Liver (tissue), 9 donors: Measurements from ENCODE around the gene SLC1A2. TPM values are rescaled to one million over a fixed set of nuclear protein-coding genes. Genes with fewer than 3 reads are reported as not detected.

Experiments used
- DNase-seq: peaks from one replicate; pipeline ENCODE4 v3.0.0-alpha.2; 2017; ENCODE audit warnings: low spot score
- H3K27ac ChIP-seq, 2 donors: one replicate each; pipeline ENCODE4 v1.7.0; 2013; ENCODE audit warnings: inconsistent platforms in 2 of 2, low read length in 2 of 2, control low read depth in 1 of 2, low read depth in 1 of 2, mild to moderate bottlenecking in 1 of 2
- H3K27me3 ChIP-seq, 4 donors: one replicate each; pipeline versions ENCODE4 v1.6.1 to v1.7.0; 2013; ENCODE audit warnings: low read length in 3 of 4, inconsistent platforms in 1 of 4, mild to moderate bottlenecking in 1 of 4, moderate library complexity in 1 of 4; ENCODE audit not compliant: control insufficient read depth in 4 of 4, insufficient read depth in 4 of 4
- H3K36me3 ChIP-seq, 4 donors: one replicate each; pipeline versions ENCODE4 v1.6.1 to v1.7.0; 2013; ENCODE audit warnings: low read length in 3 of 4, mild to moderate bottlenecking in 3 of 4, low read depth in 1 of 4, moderate library complexity in 1 of 4; ENCODE audit not compliant: control insufficient read depth in 4 of 4, insufficient read depth in 3 of 4
- H3K4me1 ChIP-seq, 4 donors: one replicate each; pipeline versions ENCODE4 v1.6.1 to v1.7.0; 2013; ENCODE audit warnings: low read length in 3 of 4, mild to moderate bottlenecking in 3 of 4, moderate library complexity in 1 of 4; ENCODE audit not compliant: control insufficient read depth in 4 of 4, insufficient read depth in 4 of 4
- H3K4me3 ChIP-seq, 3 donors: one replicate each; pipeline versions ENCODE4 v1.6.1 to v1.7.0; 2013; ENCODE audit warnings: low read length in 3 of 3, control low read depth in 1 of 3, low read depth in 1 of 3, mild to moderate bottlenecking in 1 of 3
- H3K9ac ChIP-seq, 2 donors: one replicate each; pipeline ENCODE4 v1.7.0; 2013; ENCODE audit warnings: low read length in 2 of 2, mild to moderate bottlenecking in 2 of 2, moderate library complexity in 2 of 2, control low read depth in 1 of 2, low read depth in 1 of 2
- H3K9me3 ChIP-seq, 4 donors: one replicate each; pipeline versions ENCODE4 v1.6.1 to v1.7.0; 2013; ENCODE audit warnings: low read length in 3 of 4; ENCODE audit not compliant: control insufficient read depth in 4 of 4
- ATF3 ChIP-seq: IDR thresholded peaks from 2 replicates; pipeline ENCODE4 v1.6.1; 2016; ENCODE audit warnings: antibody characterized with exemption
- EGR1 ChIP-seq, 2 donors: IDR thresholded peaks; 2 replicates each; pipeline ENCODE4 v1.6.1; 2016 to 2018; ENCODE audit warnings: antibody characterized with exemption in 2 of 2, low read depth in 2 of 2
- FOXA1 ChIP-seq: IDR thresholded peaks from 2 replicates; pipeline ENCODE4 v1.6.1; 2016; ENCODE audit warnings: antibody characterized with exemption
- FOXA2 ChIP-seq: IDR thresholded peaks from 2 replicates; pipeline ENCODE4 v1.6.1; 2016; ENCODE audit warnings: antibody characterized with exemption
- GABPA ChIP-seq, 2 donors: IDR thresholded peaks in 1 of 2; conservative IDR thresholded peaks in 1 of 2; 2 replicates each; pipeline ENCODE4 v1.6.1; 2016; ENCODE audit warnings: antibody characterized with exemption in 2 of 2, mild to moderate bottlenecking in 1 of 2, moderate library complexity in 1 of 2
- HNF4A ChIP-seq, 2 donors: conservative IDR thresholded peaks; 2 replicates each; pipeline ENCODE4 v1.6.1; 2016; ENCODE audit warnings: antibody characterized with exemption in 2 of 2, mild to moderate bottlenecking in 2 of 2
- HNF4G ChIP-seq: IDR thresholded peaks from 2 replicates; pipeline ENCODE4 v1.6.1; 2016; ENCODE audit warnings: antibody characterized with exemption
- JUND ChIP-seq, 2 donors: IDR thresholded peaks; 2 replicates each; pipeline ENCODE4 v1.6.1; 2016; ENCODE audit warnings: antibody characterized with exemption in 2 of 2
- MAX ChIP-seq: IDR thresholded peaks from 2 replicates; pipeline ENCODE4 v1.6.1; 2016; ENCODE audit warnings: antibody characterized with exemption
- NR2F2 ChIP-seq: IDR thresholded peaks from 2 replicates; pipeline ENCODE4 v1.6.1; 2016; ENCODE audit warnings: antibody characterized with exemption
- RAD21 ChIP-seq, 2 donors: IDR thresholded peaks; 2 replicates each; pipeline ENCODE4 v1.6.1; 2016; ENCODE audit warnings: antibody characterized with exemption in 2 of 2, mild to moderate bottlenecking in 2 of 2
- REST ChIP-seq: IDR thresholded peaks from 2 replicates; pipeline ENCODE4 v1.6.1; 2016; ENCODE audit warnings: antibody characterized with exemption, mild to moderate bottlenecking
- RXRA ChIP-seq, 2 donors: IDR thresholded peaks; 2 replicates each; pipeline ENCODE4 v1.6.1; 2017 to 2018; ENCODE audit warnings: antibody characterized with exemption in 2 of 2, mild to moderate bottlenecking in 1 of 2
- SP1 ChIP-seq: IDR thresholded peaks from 2 replicates; pipeline ENCODE4 v1.6.1; 2018; ENCODE audit warnings: antibody characterized with exemption, mild to moderate bottlenecking
- TAF1 ChIP-seq: conservative IDR thresholded peaks from 2 replicates; pipeline ENCODE4 v1.6.1; 2016; ENCODE audit warnings: antibody characterized with exemption, mild to moderate bottlenecking
- YY1 ChIP-seq: IDR thresholded peaks from 2 replicates; pipeline ENCODE4 v1.6.1; 2016; ENCODE audit warnings: antibody characterized with exemption, mild to moderate bottlenecking
- whole genome bisulfite sequencing: extraction: QIAGEN DNeasy Blood & Tissue Kit; methylation state at CpG from one replicate; pipeline ENCODE4 v1.1.7; 2013; 5-methylcytosine and 5-hydroxymethylcytosine counted together
- polyA plus RNA-seq, 2 donors: library from polyadenylated mRNA; stranded (reverse) in 1 of 2; unstranded in 1 of 2; fragments of 200-250 nt in 1 of 2; fragments of >200 nt in 1 of 2; fragmentation: Nextera tagmentation in 1 of 2; extraction: Ambion mirVana in 1 of 2; gene quantifications; one replicate each; pipeline versions ENCODE4 v1.2.1 to v1.2.3, GENCODE V29; 2013 to 2015
- total RNA-seq, 2 donors: library from RNA; depleted of rRNA; stranded (reverse); fragments of >200 nt; gene quantifications; one replicate each; pipeline ENCODE4 v1.2.3, GENCODE V29; 2014
- TF ChIP-seq, protein P1 (sequence below): IDR thresholded peaks from 2 replicates; pipeline ENCODE4 v1.6.1; 2016; ENCODE audit warnings: antibody characterized with exemption
- TF ChIP-seq, protein P2 (sequence below): fragments of 150-350 bp; IDR thresholded peaks from 2 replicates; pipeline ENCODE4 v1.5.1; 2017; ENCODE audit warnings: improper control_type of control experiment, low read depth, low read length; ENCODE audit not compliant: missing input control
- donor health status: healthy.
- donor health status: healthy.
- donor health status: healthy.
- donor health status: healthy.
- donor health status: healthy.

SLC1A2 gene
- total and polyA plus RNA-seq, 4 donors = 6.4 to 19.5 (median 13.5) TPM

GRCh38 chr11:35366798-35367197, 52.6 kb downstream of the SLC1A2 start (continued):
- no peak for TF ChIP-seq REST

DNA sequence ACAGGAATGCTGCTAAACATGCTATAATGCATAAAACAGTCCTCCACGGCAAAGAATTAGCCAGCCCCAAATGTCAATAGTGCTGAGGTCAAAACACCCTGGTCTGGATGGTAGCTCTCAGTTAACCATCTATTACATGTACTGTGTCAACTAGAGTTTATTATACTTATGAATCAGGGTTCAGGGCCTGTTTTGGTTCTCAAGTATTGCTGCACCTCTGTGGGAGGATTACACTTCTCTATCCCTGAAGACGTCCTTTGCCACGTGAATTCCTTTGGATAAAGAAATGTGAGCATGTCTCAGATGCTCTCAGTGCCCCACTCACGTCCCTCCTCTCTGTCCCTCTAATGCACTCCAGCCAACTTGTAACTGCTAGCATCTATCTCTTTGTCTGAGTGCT, 53.4 kb downstream of the SLC1A2 start:
- H3K27me3 ChIP-seq = no peaks in the 10 kb centered on the region
- no peak overlapping the region for H3K9ac ChIP-seq
- no peak for DNase-seq
- H3K4me1 ChIP-seq = peaks cover 0 to 5% (median 3%) of the 10 kb centered on the region in 4 donors
- H3K9me3 ChIP-seq = no peaks in the 10 kb centered on the region
- no peaks in the 10 kb centered on the region for H3K36me3 ChIP-seq
- TF ChIP-seq MAX (no peak), RXRA (IDR thresholded peaks at IDR 0.05) (no peak), NR2F2 (no peak), RAD21 (IDR thresholded peaks at IDR 0.05) (no peak), TAF1 (no peak), FOXA2 (no peak), ATF3 (no peak), JUND (IDR thresholded peaks at IDR 0.05) (no peak), EGR1 (IDR thresholded peaks at IDR 0.05; ENCODE audit: low read depth in 2 of 2) (no peak), GABPA (IDR thresholded peaks at IDR 0.05 in 1 of 2, conservative IDR thresholded peaks at IDR 0.05 in 1 of 2) (no peak), SP1 (no peak), HNF4A (conservative IDR thresholded peaks at IDR 0.05) (no peak), YY1 (no peak), FOXA1 (no peak), REST (no peak), HNF4G (no peak)
- TF ChIP-seq, protein P1, sequence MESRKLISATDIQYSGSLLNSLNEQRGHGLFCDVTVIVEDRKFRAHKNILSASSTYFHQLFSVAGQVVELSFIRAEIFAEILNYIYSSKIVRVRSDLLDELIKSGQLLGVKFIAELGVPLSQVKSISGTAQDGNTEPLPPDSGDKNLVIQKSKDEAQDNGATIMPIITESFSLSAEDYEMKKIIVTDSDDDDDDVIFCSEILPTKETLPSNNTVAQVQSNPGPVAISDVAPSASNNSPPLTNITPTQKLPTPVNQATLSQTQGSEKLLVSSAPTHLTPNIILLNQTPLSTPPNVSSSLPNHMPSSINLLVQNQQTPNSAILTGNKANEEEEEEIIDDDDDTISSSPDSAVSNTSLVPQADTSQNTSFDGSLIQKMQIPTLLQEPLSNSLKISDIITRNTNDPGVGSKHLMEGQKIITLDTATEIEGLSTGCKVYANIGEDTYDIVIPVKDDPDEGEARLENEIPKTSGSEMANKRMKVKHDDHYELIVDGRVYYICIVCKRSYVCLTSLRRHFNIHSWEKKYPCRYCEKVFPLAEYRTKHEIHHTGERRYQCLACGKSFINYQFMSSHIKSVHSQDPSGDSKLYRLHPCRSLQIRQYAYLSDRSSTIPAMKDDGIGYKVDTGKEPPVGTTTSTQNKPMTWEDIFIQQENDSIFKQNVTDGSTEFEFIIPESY = no peak
- TF ChIP-seq, protein P2, sequence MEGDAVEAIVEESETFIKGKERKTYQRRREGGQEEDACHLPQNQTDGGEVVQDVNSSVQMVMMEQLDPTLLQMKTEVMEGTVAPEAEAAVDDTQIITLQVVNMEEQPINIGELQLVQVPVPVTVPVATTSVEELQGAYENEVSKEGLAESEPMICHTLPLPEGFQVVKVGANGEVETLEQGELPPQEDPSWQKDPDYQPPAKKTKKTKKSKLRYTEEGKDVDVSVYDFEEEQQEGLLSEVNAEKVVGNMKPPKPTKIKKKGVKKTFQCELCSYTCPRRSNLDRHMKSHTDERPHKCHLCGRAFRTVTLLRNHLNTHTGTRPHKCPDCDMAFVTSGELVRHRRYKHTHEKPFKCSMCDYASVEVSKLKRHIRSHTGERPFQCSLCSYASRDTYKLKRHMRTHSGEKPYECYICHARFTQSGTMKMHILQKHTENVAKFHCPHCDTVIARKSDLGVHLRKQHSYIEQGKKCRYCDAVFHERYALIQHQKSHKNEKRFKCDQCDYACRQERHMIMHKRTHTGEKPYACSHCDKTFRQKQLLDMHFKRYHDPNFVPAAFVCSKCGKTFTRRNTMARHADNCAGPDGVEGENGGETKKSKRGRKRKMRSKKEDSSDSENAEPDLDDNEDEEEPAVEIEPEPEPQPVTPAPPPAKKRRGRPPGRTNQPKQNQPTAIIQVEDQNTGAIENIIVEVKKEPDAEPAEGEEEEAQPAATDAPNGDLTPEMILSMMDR = no peak
- no peak overlapping the region for H3K27ac ChIP-seq
- 89% methylated on average over 4 of the region's 4 CpGs for WGBS
- no peak overlapping the region for H3K4me3 ChIP-seq
